ENCODE measurements around the gene PTPN1.

GRCh38 chr20:50587291-50587961, 77.2 kb downstream of the PTPN1 start:
- TF ChIP-seq CTCF (IDR thresholded peaks at IDR 0.05; ENCODE audit: low read length) = no peak
- no peak for TF ChIP-seq EZH2 (IDR thresholded peaks at IDR 0.05; ENCODE audit: borderline replicate concordance, low read length)
